HepG2 (cell line): ENCODE measurements around the gene FAM83C. TPM values are rescaled to one million over a fixed set of nuclear protein-coding genes. Genes with fewer than 3 reads are reported as not detected.

Experiments
- ARHGAP35 ChIP-seq: sonication (generic); formaldehyde crosslinking; IDR thresholded peaks from 2 replicates; pipeline ENCODE4 v1.9.0; 2022; ENCODE audit warnings: mild to moderate bottlenecking, inconsistent platforms, moderate library complexity, missing genetic modification reagents, borderline replicate concordance
- ESRRA ChIP-seq: sonication (generic); formaldehyde crosslinking; IDR thresholded peaks from 2 replicates; pipeline ENCODE4 v1.5.1; 2020; ENCODE audit warnings: mild to moderate bottlenecking, low read depth, missing genetic modification reagents
- HES4 ChIP-seq: sonication (generic); formaldehyde crosslinking; IDR thresholded peaks from 2 replicates; pipeline ENCODE4 v1.9.0; 2021; ENCODE audit warnings: mild to moderate bottlenecking, missing genetic modification reagents, borderline replicate concordance
- KLF16 ChIP-seq, 2 experiments: sonication (generic) in 1 of 2; formaldehyde crosslinking in 1 of 2; IDR thresholded peaks; 2 replicates each; pipeline versions ENCODE4 v1.6.1 to v1.8.0; 2016 to 2023; ENCODE audit warnings: missing genetic modification reagents in 2 of 2, missing compliant biosample characterization in 1 of 2
- NR0B2 ChIP-seq: sonication (generic); formaldehyde crosslinking; IDR thresholded peaks from 2 replicates; pipeline ENCODE4 v1.4.0; 2020; ENCODE audit warnings: mild to moderate bottlenecking, missing genetic modification reagents
- NR2F1 ChIP-seq, 2 experiments: fragments of 450-650 bp in 1 of 2; formaldehyde crosslinking in 1 of 2; IDR thresholded peaks; 2 replicates each; pipeline versions ENCODE4 v1.5.0 to v1.6.1; 2016 to 2020; ENCODE audit warnings: mild to moderate bottlenecking in 1 of 2, missing compliant biosample characterization in 1 of 2, missing genetic modification reagents in 1 of 2, moderate library complexity in 1 of 2
- POLR2A ChIP-seq, 2 experiments: IDR thresholded peaks; 2 replicates each; pipeline ENCODE4 v1.6.1; 2011; ENCODE audit warnings: low read depth in 2 of 2, low read length in 2 of 2, mild to moderate bottlenecking in 1 of 2, moderate library complexity in 1 of 2; ENCODE audit not compliant: insufficient read depth in 1 of 2
- SIX1 ChIP-seq: sonication (generic); formaldehyde crosslinking; IDR thresholded peaks from 2 replicates; pipeline ENCODE4 v1.4.0; 2020; ENCODE audit warnings: missing genetic modification reagents, borderline replicate concordance
- TFE3 ChIP-seq: IDR thresholded peaks from 2 replicates; pipeline ENCODE4 v1.6.1; 2016
- ZNF124 ChIP-seq: sonication (generic); formaldehyde crosslinking; IDR thresholded peaks from 2 replicates; pipeline ENCODE4 v1.4.0; 2020; ENCODE audit warnings: missing genetic modification reagents
- ZNF407 ChIP-seq: sonication (generic); formaldehyde crosslinking; IDR thresholded peaks from one replicate; pipeline ENCODE4 v1.5.1; 2020; ENCODE audit warnings: mild to moderate bottlenecking, missing genetic modification reagents; ENCODE audit errors: not compliant biosample characterization
- ZNF570 ChIP-seq: sonication (generic); formaldehyde crosslinking; IDR thresholded peaks from 2 replicates; pipeline ENCODE4 v1.4.0; 2020; ENCODE audit warnings: mild to moderate bottlenecking, missing genetic modification reagents, borderline replicate concordance
- ZNF703 ChIP-seq: sonication (generic); formaldehyde crosslinking; IDR thresholded peaks from 2 replicates; pipeline ENCODE4 v1.5.1; 2020; ENCODE audit warnings: missing genetic modification reagents, mild to moderate bottlenecking, moderate library complexity, borderline replicate concordance
- ZNF878 ChIP-seq: sonication (generic); formaldehyde crosslinking; IDR thresholded peaks from 2 replicates; pipeline ENCODE4 v1.8.1; 2023; ENCODE audit warnings: mild to moderate bottlenecking, missing genetic modification reagents, moderate library complexity
- ZSCAN9 ChIP-seq: IDR thresholded peaks from 2 replicates; pipeline ENCODE4 v1.6.1; 2016; ENCODE audit warnings: borderline replicate concordance
- polyA plus RNA-seq, 8 experiments: library from polyadenylated mRNA; depleted of rRNA in 3 of 8; stranded (reverse) in 7 of 8; unstranded in 1 of 8; fragments of >200 nt; fragmentation: Illumina TruSeq in 4 of 8; extraction: Trizol in 4 of 8; gene quantifications; 2 replicates each; pipeline versions ENCODE4 v1.2.1 to v1.2.3, GENCODE V29; 2011 to 2016; ENCODE audit warnings: low read depth in 4 of 8, missing spikeins in 1 of 8, mixed read lengths in 1 of 8; ENCODE audit not compliant: insufficient read depth in 1 of 8
- total RNA-seq, 5 experiments: library from RNA; depleted of rRNA; stranded (reverse); fragments of >200 nt; fragmentation: Illumina TruSeq; extraction: Trizol; gene quantifications; 2 replicates each; pipeline ENCODE4 v1.2.3, GENCODE V29; 2016; ENCODE audit warnings: low read depth in 1 of 5
- TF ChIP-seq, protein P1 (sequence below): sonication (generic); formaldehyde crosslinking; IDR thresholded peaks from 2 replicates; pipeline ENCODE4 v1.4.0; 2020; ENCODE audit warnings: missing genetic modification reagents, borderline replicate concordance

Gene FAM83C
- total and polyA plus RNA-seq, 2 of the 13 experiments (the other 11 are each of a cell fraction or from before 2014, with no cell fraction given) = 0.04 TPM; not detected in 1

DNA sequence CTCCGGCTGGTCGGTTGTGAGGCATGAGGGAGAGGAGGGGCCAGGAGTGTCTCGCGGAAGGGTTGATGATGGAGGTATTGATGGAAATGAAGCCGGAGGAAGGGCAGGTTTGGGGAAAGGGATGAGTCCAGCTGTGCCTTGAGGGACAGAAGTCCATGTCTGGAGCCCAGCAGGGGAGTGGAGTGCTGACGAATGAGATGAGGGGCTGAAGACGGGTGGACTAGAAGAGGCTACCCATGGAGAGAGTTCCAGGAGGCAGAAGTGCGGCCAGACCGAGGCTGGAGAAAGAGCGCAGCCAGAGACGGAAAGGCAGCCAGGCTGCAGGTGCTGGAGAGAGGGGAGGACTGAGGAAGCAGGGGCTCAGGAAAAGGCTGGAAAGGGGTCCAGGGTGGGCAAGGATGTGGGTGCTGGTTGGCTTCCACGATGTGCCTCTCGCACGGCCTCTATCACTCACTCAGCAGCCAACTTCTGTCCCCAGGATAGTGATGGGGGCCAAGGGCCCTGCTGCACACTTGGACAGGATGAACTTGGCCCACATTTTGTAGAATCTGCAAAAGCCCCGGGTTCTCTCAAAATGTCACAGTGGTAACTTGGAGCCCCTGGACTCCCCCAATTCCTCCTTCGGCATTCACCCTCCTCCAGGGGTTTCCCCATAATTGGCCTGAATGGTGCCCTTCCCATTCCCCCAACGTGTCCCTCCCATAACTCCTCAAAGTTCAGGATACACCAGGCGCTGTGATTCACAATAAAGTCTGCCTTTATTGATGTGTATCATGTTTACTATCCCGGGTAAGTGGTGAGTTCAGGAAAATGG, 7.0 kb downstream of the FAM83C start (continued):
- peak; percentile 38 for TF ChIP-seq ZNF407
- TF ChIP-seq POLR2A (IDR thresholded peaks at IDR 0.05; ENCODE audit: insufficient read depth in 1 of 2, low read depth in 2 of 2, low read length in 2 of 2) = peak in 1 of 2 experiments; percentile 33; a peak in 1 of 4 replicates
- TF ChIP-seq NR0B2 (CRISPR knock-in tag) = peak; percentile 13; the same call in 1 of the 2 replicates
- TF ChIP-seq ARHGAP35 = 0 out of 2 replicates have a peak, but pooled peaks have one; percentile 48
- no peak for TF ChIP-seq SIX1
- TF ChIP-seq ZNF570 (CRISPR knock-in tag) = 0 out of 2 replicates have a peak, but pooled peaks have one; percentile 35
- TF ChIP-seq HES4 (CRISPR knock-in tag) = no peak
- TF ChIP-seq ZNF878 (CRISPR knock-in tag) = 0 out of 2 replicates have a peak, but pooled peaks have one; percentile 67
- TF ChIP-seq ZNF703 (CRISPR knock-in tag) = no peak; the same call in 1 of the 2 replicates
- TF ChIP-seq ESRRA (CRISPR knock-in tag) = 0 out of 2 replicates have a peak, but pooled peaks have one; percentile 33
- no peak for TF ChIP-seq NR2F1 (CRISPR knock-in tag; IDR thresholded peaks at IDR 0.05)
- TF ChIP-seq ZSCAN9 (CRISPR knock-in tag) = peak; percentile 8
- TF ChIP-seq TFE3 (CRISPR knock-in tag) = no peak
- TF ChIP-seq, protein P1, sequence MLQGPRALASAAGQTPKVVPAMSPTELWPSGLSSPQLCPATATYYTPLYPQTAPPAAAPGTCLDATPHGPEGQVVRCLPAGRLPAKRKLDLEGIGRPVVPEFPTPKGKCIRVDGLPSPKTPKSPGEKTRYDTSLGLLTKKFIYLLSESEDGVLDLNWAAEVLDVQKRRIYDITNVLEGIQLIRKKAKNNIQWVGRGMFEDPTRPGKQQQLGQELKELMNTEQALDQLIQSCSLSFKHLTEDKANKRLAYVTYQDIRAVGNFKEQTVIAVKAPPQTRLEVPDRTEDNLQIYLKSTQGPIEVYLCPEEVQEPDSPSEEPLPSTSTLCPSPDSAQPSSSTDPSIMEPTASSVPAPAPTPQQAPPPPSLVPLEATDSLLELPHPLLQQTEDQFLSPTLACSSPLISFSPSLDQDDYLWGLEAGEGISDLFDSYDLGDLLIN (CRISPR knock-in tag) = no peak
- 0 out of 2 replicates have a peak, but pooled peaks have one; percentile 14 for TF ChIP-seq ZNF124 (CRISPR knock-in tag)
- no peak for TF ChIP-seq KLF16 (CRISPR knock-in tag; IDR thresholded peaks at IDR 0.05)
